Measurements from ENCODE around the gene FRY.

FRY gene

GRCh38 chr13:32228330-32229041 lies 196.9 kb downstream of the FRY start:
- DNase-seq: peak; percentile 35

GRCh38 chr13:32229443-32229842 lies 197.9 kb downstream of the FRY start:
- no peak for DNase-seq

GRCh38 chr13:32232263-32232662 lies 200.7 kb downstream of the FRY start:
- no peak for DNase-seq

GRCh38 chr13:32233062-32233461 lies 201.5 kb downstream of the FRY start:
- DNase-seq: no peak

GRCh38 chr13:32234914-32235313 lies 203.3 kb downstream of the FRY start:
- no peak for DNase-seq

GRCh38 chr13:32237681-32238080 lies 206.1 kb downstream of the FRY start:
- no peak for DNase-seq

GRCh38 chr13:32243695-32244094 lies 212.1 kb downstream of the FRY start:
- no peak for DNase-seq

- no peak for DNase-seq
Observed at GRCh38 chr13:32245555-32245954, 214.0 kb downstream of the FRY start.

- no peak for DNase-seq
Observed at GRCh38 chr13:32246468-32246867, 214.9 kb downstream of the FRY start.

GRCh38 chr13:32247887-32248286 lies 216.3 kb downstream of the FRY start:
- no peak for DNase-seq

GRCh38 chr13:32248801-32249200 lies 217.2 kb downstream of the FRY start:
- DNase-seq: no peak

- DNase-seq: no peak
Observed at GRCh38 chr13:32252812-32253438, 221.4 kb downstream of the FRY start.

GRCh38 chr13:32253911-32254399 lies 222.4 kb downstream of the FRY start:
- no peak for DNase-seq

- DNase-seq: no peak
Observed at GRCh38 chr13:32254416-32254815, 222.8 kb downstream of the FRY start.

GRCh38 chr13:32254916-32255723 lies 223.5 kb downstream of the FRY start:
- no peak for DNase-seq

- no peak for DNase-seq
Observed at GRCh38 chr13:32255724-32256109, 224.1 kb downstream of the FRY start.

GRCh38 chr13:32256243-32256642 lies 224.7 kb downstream of the FRY start:
- DNase-seq: no peak

GRCh38 chr13:32257649-32258048 lies 226.1 kb downstream of the FRY start:
- no peak for DNase-seq

- no peak for DNase-seq
Observed at GRCh38 chr13:32259116-32259515, 227.5 kb downstream of the FRY start.

GRCh38 chr13:32261567-32261966 lies 230.0 kb downstream of the FRY start:
- DNase-seq: peak; percentile 41

- DNase-seq: no peak
Observed at GRCh38 chr13:32262165-32262564, 230.6 kb downstream of the FRY start.

- no peak for DNase-seq
Observed at GRCh38 chr13:32262619-32263018, 231.0 kb downstream of the FRY start.

- DNase-seq: no peak
Observed at GRCh38 chr13:32264407-32264806, 232.8 kb downstream of the FRY start.

GRCh38 chr13:32265726-32266125 lies 234.2 kb downstream of the FRY start:
- no peak for DNase-seq
